ENCODE results near the gene RHOXF2B.
"Not testable (repeated sequence)": the region's sequence is repeated elsewhere in the genome, so short reads cannot be mapped to it uniquely, and the experiment has no call there.

GRCh38 chrX:120085553-120086185, 8.2 kb upstream of the RHOXF2B start:
- not testable (repeated sequence) for TF ChIP-seq EZH2 (IDR thresholded peaks at IDR 0.05); POLR2AphosphoS5 (IDR thresholded peaks at IDR 0.05; ENCODE audit: borderline replicate concordance, low read depth, low read length)

All from SK-N-MC (cell line).